HG03097 (cell line): ENCODE measurements around the gene BANF2.
"Not testable (repeated sequence)": the region's sequence is repeated elsewhere in the genome, so short reads cannot be mapped to it uniquely, and the experiment has no call there.

ENCODE experiments used
- ATAC-seq: cut with Tn5 transposase; IDR thresholded peaks from one replicate; pipeline ENCODE4 v1.9.1; 2021; ENCODE audit not compliant: unreplicated experiment, low FRiP score

The BANF2 gene

GRCh38 chr20:17761604-17762003 is 61.8 kb downstream of the BANF2 start:
- ATAC-seq, result no peak

- no peak for ATAC-seq
Measured at GRCh38 chr20:17762243-17762872, 62.6 kb downstream of the BANF2 start.

DNA sequence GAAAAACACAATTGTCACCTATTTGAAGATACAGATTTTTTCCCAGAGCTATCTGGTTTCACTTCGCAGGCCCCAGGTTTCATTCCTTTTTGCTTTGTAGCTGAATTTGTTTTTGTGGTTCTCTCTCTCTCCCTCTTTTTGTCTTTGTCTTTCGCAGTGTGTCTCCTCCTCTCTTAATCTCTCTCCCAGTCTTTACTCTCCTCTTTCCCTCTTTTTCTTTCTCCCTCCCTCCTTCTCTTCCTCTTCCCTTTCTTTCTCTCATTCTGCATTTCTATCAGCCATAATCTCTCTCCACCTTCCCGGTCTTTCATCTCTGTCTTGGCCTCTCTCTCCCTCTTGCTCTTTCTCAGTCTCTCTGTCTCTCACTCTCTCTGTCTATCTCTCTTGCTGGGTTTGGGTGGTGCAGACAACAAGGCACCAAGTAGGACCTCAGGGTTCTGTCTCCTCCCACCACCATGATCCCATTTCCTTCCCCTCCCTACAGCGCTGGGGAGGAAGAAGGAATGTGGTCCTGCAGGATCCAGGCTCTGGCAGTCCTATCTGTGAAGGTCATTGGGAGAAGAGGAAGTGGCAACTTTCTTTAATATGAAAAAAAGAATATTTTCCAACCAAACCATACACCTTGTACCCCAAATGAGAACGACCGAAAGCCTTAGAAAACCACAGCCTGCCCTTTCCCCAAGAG is 63.2 kb downstream of the BANF2 start:
- no peak for ATAC-seq

DNA sequence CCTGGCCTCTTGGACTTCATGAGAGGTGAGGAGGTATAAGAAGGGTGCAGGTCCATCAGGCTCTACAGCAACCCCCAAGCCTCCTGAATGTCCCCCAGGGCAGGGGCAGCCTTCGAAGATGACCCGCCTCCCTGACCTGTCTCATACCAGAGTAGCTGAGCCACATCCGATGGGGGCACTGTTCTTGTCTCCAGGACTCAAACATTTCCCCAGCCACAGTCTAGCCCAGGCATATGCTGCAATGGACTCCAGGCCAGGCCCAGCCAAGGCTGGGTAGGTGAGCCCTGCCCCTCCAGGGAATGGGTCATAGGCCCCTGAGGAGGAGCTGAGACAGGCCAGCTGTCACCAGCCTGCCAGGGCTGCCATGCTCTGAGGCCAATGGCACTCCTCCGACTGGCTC is 65.3 kb downstream of the BANF2 start:
- no peak for ATAC-seq

DNA sequence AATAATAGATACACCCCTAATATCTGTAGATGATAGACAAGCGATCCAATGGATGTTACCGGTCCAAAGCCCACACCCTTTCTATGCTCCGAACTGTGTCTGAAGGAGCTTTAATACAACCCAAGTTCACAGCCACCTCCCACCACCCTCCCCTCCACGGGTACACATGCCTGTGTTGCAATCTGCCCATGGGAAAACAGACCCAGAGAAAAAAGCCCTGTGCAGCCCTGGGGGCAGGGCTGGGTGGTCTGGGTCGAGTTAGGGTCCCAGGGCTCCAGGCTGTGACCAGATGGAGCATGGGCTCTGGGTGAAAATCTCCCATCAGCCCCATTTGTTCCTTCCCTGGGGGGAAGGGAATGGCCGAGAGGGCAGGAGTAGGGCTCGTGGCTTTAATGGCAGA is 65.8 kb downstream of the BANF2 start:
- ATAC-seq, result no peak

GRCh38 chr20:17766226-17766625 is 66.5 kb downstream of the BANF2 start:
- no peak for ATAC-seq

DNA sequence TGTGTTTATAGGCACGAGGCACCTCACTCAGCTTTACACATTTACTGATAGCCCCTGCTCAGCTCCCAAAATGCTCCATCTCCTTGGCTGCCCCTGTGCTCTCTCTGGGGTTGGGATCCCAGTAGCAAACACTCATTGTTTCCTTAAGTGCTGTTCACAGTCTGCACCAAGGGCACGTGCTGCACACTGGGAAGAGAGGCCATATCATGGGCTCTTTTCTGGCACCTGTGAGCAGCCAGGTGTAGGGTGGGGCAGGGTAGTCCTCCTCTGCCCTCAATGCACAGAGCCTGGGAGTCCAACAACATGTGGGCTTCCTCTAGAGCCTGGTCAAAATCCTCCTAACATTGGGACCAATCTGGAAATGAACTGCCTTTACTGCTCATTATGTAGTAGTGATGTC is 67.9 kb downstream of the BANF2 start:
- no peak for ATAC-seq

DNA sequence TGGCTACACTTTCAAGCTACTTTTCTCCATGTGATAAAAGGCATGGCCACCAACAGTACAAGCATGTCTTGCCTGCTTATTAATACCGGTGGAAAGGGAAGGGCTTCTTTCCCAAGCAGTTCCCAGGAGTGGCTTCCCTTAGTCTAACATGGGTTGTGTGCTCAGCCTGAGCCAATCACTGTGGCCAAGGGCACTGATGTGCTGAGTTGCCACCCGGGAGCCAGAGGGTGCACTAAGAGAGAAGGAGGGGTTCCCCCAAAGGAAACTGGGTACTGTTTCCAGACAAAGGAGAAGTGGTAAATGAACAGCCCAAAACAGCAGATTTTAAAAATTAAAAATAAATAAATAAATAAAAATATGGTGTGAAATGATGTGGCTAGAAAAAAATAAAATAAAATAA is 68.5 kb downstream of the BANF2 start:
- no peak for ATAC-seq

DNA sequence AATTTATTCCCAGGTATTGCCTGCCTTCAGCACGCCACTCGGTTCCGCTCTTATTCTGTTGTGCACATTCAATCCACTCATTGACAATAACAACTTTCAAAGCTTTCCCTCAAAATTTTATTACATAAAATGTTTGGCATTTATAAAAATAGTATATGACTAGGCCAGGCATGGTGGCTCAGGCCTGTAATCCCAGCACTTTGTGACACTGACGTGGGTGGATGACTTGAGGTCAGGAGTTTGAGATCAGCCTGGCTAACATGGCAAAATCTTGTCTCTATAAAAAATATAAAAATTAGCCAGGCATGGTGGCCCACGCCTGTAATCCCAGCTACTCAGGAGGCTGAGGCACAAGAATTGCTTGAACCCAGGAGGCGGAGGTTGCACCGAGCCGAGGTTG is 70.0 kb downstream of the BANF2 start:
- not testable (repeated sequence) for ATAC-seq

DNA sequence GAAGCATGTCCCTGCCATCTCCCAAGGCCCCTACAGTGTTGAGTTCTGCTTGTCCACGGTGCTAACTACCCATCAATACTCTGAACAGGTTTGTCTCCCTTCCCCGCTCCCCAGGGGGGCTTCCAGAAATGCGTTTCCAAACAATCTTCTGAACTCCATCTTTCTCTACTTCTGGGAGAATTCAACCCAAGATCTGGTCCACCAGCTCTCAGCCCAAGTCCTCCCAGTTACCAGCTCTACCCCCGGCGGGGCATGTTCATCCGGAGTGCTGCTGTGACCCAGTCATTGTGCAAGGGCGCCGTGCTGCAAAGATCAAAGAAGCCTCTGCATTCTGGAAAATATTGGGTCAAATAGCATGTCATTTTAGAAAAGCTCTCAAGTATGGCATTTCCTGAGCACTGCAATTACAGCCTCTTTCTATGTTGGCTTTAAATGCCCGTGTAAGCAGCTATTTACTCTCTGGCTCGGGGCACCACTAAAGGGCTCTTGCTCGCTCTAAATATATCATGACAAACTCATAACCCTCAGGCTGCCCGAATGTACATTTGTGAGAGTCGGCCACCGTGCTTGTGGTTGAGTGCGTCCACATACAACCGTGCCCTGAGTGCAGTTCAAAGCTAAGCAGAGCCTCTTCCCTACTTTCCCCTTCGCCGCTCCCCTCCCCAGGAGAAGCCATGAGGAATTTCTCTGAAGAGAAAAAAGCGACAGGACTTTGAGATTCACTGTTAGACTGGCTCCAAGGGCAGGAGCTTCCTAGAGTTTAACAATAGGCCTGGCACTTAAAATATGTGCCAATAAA is 71.6 kb downstream of the BANF2 start:
- no peak for ATAC-seq

GRCh38 chr20:17772005-17772343 is 72.2 kb downstream of the BANF2 start:
- no peak for ATAC-seq

- no peak for ATAC-seq
Measured at GRCh38 chr20:17773619-17774018, 73.9 kb downstream of the BANF2 start.

GRCh38 chr20:17775600-17775999 is 75.8 kb downstream of the BANF2 start:
- ATAC-seq, result no peak

DNA sequence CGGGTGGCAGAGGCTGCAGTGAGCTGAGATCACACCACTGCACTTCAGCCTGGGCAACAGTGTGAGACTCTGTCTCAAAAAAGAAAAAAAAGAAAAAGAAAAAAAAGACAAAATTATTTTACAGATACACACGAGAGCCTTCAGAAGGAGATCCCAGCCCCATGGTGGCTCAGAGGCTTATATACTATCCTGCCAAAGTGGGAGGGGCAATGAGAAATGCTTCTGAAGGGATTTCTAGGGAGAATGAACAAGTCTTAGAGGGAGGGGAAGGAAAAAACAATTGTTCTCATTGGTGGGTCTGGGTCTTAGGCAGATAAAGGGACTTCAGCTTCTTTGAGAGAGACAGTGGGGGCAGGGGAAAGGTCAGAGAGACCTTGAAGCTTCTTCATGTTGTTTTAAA is 76.8 kb downstream of the BANF2 start:
- no peak for ATAC-seq

GRCh38 chr20:17779011-17779410 is 79.2 kb downstream of the BANF2 start:
- not testable (repeated sequence) for ATAC-seq

DNA sequence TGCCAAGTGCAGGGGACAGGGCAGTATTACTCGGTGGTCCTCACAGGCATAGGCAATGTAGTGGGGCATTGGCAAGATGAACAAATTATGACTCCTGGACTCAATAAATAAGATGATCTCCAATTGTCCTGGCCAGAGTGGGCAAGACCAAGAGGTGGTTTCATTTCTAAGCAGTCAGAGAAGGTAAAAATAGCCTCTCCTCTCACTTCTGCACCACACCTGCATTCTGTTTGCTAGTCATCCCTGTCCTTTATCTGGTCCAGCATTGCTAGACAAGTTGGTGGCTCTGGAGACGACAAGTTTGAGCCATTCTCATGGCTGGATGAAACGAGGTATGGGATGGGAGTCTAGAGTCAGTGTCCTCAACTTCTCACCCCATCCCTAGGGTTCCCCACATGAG is 83.0 kb downstream of the BANF2 start:
- no peak for ATAC-seq

GRCh38 chr20:17783671-17784070 is 83.9 kb downstream of the BANF2 start:
- no peak for ATAC-seq

DNA sequence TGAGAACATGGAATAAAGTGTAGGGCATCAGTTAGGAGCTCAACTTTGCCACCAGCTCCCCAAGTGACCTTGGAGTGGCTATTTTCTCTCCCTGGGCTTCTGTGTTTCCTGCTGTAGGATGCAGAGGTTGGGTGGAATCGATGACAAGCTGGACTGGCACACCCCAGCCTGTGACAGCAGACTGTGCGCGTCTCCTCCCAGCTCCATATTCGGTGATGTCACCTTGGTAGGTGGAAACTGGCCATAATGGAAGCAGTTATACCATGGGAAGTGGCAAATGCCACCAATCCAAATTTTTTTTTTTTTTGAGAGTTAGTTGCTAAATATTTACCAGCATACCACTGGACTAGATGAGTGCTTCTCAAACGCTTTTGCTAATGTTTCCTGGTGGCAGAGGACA is 85.2 kb downstream of the BANF2 start:
- ATAC-seq, result no peak
